ENCODE measurements around the gene GRIA4.
A peak's percentile ranks its signal among the peaks of the same experiment; 100 is the strongest.

GRIA4 gene

DNA sequence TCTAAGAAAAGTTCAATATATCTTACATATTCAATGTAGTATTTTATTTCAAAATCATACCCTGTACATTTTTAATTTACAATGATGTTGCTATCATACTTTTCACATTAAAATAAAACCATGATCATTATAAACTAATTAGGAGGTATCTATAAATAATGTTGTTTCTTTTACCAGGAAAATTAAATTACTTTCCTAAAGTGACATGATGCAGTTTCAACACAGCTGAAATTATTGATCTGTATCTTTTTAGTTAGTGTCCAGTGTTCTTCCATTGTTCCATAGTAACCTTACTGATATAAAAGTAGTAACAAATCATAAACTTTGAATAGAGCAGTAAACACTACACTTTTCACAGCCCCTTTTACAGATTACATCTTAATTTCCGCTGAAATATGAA lies 29.7 kb downstream of the GRIA4 start:
- no peak for DNase-seq

DNA sequence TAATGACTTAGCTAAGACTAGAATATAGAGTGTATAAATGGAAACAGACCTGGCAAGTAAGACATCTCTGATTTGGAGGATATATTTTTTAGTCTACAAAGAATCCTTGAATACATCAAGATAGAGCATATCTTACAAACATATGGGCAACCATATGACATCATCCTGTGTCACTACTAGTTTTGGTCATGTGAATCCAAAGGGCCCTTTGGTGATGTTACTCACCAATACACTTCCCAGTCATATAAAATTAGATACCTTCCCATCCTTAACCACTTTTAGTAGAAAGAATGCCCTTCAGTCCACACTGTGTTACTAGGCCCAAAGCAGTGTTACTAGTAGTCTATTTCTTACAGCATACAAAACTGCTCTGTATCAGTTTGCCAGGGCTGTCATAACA lies 31.6 kb downstream of the GRIA4 start:
- DNase-seq = no peak

DNA sequence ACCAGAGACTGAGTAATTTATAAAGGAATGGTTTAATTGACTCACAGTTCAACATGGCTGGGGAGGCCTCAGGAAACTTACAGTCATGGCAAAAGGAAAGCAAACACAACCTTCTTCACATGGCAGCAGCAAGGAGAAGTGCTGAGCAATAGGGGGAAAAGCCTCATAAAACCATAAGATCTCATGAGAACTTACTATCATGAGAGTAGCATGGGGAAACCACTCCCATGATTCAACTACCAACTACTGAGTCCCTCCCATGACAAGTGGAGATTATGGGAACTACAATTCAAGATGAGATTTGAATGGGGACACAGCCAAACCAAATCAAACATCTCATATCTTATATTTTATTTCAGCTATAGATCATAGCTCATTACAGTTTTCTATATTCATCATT lies 33.0 kb downstream of the GRIA4 start:
- no peak for DNase-seq

DNA sequence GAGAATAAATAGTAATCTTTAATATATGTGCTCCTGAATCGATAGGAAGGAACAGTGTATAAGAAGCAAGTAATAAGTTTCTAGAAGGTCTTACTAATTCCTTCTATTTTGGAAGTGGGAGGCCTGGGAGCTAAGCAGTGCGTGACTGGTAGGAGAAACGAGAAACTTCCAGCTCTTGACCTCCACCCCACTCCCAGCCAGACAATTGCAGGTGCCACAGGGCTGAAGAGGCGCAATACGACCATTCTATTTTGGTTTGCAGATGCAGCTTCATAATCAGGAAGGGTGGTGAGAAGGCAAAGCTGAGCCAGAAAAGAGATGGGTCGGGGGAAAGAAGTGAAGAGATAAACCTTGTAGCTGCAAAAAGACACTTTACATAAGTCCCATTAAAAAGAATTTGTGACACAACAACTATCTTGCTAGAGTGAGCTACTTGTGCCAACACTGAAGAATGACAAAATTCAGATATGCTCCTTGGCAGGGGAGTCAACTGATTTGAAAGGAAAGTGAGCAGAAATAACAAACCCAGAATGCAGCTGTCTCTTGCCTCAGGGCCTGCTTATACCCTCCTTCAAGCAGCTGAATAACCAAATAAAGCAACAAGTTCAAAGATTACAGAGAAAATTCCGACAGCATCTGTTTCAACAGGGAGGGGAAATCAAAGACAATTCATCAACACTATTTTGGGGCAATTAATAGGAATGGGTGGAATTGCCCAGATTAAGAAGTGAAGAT lies 35.1 kb downstream of the GRIA4 start:
- DNase-seq = no peak

DNA sequence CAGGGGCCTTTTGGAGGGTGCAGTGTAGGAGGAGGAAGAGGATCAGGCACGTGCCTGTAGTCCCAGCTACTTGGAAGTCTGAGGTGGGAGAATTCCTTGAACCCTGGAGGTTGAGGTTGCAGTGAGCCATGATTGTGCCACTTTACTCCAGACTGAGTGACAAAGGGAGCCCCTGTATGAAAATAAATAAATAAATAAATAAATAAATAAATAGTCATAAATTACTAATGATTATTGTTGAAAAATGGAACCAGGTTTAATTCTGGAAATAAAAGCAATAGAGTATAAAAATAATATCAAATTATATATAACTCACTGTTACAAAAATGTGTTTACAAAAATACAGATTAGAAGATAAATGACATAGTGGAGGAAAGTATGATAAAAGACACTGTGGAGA lies 37.9 kb downstream of the GRIA4 start:
- DNase-seq = no peak

DNA sequence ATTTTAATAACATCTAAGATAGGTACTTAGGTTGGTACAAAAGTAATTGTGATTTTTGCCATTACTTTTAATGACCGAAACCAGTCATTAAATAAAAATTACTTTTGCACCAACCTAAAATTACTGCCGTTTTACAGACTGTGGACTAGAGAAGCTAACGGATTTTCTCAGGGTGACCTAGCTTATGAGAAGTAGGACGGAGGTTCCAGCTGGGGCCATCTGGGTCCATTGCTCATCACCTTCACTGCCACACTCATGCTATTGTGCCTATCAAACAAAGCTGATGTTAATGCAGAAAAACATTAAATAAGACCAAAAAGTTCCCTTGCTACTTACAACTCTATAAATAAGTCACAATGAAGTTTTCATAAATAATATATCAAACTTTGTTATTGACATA lies 38.9 kb downstream of the GRIA4 start:
- DNase-seq = no peak

DNA sequence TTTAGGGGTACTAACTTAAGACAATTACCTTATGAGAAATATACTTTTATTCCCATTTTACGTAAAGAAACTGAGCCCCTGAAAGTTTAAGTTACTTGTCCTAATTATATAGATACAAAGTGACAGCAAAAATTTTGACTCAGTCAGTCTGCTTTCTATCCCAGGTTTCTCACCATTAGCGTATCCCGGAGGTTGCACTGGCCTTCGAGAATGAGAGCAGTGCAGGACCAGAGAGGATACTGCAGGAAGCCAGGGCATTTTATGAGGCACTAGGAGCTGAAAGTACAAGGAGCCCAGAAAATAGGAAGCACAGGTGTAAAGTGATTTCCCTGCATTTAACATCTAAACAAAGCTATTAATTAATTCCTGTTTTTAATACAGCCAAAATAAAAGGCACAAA lies 55.4 kb downstream of the GRIA4 start:
- DNase-seq = no peak

DNA sequence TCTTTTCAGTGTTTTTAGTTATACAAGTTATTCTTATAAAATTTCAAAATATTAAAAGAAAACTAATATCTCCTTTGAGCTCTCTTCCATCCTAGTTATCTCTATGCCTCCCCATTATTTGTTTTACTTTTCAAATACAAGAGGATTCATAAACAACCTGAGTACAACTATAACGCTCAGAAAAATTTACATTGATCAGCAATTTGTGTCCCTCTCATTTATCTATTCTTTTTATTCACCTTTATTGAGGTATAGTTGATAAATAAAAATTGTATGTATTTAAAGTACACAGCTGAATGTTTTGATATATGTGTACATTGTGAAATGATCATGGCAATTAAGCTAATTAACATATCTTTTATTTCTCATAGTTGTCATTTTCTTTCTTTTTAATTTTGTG lies 57.6 kb downstream of the GRIA4 start:
- no peak for DNase-seq

DNA sequence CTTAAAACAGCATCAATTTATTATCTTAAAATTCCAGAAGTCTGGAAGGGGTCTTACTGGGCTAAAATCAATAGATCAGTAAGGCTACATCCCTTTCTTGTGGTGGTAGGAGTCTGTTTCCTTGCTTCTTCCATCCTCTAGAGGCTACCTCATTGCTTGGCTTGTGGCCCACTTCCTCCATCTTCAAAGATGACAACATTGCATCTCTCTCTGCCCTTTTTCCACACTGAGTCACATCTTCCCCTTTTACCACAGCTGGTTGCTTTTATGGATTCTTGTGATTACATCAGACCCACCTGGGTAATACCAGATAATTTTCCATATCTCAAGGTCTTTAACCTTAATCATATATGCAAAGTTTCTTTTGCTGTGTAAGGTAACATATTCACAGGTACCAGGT lies 60.9 kb downstream of the GRIA4 start:
- DNase-seq = no peak

DNA sequence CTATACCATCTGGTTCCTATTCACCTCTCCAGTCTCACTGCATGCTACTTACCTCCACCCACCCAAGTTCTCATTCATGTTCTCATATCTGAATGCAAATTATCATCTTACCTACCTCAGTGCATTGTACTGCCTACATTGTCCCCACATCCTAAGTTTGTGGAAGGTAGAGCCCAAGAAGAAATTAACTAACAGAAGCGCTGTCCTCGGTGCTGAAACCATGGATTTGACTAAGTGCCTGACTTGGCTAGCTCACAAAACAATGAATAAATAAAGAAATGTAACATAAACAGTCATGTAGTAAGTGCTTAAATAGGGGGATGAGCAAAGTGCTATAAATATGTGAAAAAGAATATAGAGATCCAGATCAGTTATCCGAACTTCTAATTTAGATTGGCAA lies 63.2 kb downstream of the GRIA4 start:
- no peak for DNase-seq

DNA sequence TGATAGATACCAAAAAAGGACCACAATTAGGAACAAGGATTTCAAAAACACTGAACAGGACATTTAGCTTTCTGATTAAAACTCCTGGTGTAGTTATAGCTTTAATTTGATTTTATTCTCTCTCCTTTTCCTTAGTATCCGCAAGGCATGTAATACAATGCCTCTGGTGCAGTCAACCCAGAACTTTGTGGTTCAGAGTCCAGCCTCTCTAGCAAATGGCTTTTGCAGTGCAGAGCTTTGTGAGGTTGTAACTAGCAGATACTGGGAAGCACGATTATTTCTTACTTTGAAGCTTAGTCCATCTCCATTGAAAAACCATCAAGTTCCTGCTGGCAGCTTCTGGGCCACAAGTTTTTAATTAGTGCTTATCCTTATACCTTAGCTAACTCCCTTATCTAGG lies 79.8 kb downstream of the GRIA4 start:
- no peak for DNase-seq

DNA sequence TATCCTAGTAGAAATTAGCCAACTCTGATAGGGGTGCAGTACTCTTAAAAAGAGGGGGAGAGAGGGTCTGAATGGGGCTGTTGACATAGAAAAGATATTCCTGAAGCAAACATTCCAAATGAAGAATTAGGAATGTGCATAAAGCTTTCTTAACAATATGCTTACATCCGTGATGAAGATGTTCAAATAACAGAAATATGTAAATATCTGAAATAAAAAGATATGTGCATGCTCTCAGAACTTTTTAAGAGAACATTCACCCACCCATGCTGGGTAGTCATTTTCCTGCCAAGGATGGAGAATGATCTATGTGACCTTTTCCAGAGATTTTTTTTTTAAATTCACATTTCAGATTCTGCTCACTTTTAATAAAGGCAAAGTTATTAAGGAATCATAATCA lies 80.6 kb downstream of the GRIA4 start:
- DNase-seq = no peak

DNA sequence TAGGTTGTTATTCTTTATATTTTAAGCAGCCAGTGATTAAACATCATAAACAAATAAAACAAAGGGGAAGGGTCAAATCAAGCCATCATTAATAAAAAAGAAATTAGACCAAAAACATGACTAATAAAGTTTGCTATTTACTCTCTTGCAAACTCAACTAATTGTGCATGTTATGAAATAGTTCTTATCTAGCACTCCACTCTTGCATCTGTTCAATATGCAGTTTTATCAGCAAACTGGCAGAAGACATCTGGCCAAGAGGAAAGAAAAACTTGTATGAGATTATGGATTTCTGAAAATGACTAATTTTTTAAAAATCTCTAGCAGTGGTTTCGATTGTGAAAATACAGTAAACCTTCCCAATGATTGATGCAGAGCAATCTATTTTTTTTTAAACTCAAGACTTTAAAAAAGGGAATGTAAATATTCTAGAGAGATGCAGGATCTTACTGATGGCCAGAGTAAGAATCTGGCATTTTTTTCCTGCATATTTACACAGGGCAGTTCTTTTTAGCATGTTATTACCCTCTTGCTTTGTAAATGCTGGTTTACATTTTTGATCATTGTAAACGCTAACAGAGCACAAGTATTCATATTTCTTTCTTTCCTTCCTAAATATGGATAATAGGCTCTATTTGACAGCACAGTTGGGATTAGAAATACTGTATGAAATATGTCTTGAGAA lies 83.3 kb downstream of the GRIA4 start:
- DNase-seq = no peak

DNA sequence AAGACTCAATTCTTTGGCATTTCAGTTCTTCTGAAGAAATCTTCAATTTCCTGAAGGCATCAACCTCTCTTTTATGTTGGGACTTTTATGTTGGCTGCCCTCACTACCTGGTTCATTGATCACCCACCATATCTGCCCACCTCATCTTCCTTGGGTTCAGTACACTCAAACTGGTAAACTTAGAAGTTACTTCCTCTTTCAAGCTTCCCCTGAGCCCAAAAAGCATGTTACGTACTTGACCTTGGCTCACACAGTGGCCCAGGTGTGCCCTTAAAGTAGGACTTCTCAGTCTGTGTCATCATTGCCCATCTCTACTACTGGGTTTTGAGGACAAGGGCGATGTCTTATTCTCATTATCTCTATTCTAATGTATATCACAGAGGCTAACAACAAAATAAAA lies 86.1 kb downstream of the GRIA4 start:
- no peak for DNase-seq

DNA sequence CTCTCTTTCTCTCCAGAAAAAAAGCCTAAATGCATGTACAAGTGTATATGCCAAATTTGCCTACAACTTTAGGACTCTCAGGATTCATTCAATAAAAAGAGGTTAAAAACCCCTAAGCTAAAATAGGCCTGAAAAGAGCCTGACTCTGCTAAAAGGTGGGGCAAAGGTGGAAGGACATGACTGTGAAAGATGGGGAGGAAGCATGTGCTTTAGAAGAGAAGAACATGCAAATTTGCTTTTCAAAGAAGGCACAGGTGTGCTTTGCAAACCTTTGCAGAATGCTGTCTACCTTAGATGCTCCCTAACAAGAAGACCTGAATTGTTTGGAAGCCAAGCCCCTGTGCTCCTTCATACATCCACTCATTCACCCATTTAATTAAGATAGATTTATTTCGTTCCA lies 87.4 kb downstream of the GRIA4 start:
- DNase-seq = no peak

DNA sequence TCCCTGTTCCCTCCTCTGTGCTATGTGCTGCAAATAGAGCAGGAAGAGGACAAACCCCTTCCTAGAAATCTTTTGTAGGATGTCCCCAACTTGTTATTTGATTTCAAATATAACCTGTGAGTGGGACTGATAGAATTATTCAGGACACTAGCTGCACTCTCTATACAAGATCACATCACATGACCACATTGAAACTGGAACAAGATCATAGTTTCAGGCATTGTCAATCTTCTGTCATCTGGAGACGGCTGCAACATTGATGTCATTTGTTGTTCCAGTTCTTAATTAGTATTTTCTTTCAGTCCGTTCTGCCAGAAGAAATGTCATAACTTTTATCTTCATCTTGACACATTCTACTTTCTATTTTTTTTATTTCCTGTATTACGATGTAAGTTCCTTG lies 89.3 kb downstream of the GRIA4 start:
- DNase-seq = no peak

DNA sequence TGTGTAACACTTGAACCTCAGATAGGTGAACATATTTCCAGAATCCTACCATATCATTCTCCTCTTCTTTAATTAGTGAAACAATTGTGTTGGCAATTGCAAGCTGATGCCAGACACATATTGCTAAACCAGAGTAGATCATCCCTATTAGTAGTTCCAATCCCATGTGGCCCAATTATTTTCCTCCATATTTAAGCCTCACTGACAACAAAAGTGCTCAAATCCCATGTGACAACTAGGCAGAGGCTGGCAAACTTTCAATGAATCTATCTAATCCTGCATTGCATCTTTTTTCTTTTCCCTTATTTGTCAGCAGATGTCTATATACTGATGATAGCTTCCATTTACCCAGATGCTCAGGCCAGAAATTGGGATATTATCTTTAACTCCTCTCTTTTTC lies 90.4 kb downstream of the GRIA4 start:
- peak; percentile 37 for DNase-seq

DNA sequence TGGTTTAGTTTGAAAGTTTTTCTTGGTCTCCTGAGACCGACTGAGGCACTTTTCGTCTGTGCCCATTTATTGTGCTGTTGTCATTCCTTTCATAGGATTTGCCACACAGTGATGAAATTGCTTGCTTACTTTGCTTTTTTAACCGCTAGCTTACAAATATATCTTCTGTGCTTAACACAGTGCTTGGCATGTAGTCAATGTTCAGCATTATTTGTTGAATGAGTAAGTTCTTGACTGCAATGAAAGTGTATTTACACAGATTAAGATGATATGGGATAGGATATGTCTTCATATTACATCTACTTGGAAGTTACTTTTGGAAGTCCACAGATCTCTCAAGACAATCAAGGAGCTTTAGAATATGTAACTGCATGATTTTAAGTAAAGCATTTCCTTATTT lies 91.2 kb downstream of the GRIA4 start:
- no peak for DNase-seq

DNA sequence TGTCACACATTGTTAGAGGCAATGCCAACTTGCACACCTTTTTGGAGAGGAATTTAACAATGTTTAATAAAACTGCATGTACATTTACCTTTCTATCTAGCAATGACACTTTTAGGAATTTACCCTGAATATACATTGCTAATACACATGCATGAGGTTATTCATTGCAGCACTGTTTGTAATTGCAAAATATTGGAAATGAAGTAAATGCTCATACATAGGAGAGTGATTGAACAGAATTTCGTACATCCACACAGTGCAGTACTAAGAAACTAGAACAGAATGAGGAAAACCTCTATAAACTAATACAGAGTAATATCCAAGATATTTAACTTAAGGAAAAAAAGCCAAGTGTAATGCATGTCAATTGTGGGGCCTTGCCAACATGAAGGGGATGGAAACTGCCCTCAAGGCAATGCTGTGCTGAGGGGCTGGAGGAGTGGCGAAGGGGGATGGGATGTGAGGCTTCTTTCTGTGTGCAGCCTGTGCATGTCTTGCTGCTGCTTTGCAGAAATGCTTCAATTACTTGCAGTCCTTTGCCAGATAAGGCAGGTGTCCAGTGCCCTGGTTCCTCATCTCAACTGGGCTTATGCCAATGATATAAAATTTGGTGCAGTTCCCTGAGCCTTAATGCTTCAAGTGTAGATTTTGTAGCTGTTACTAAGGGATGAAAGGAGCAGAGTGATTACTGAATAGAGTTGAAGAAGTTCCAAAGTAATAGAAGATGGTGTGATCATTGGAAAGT lies 96.1 kb downstream of the GRIA4 start:
- no peak for DNase-seq

DNA sequence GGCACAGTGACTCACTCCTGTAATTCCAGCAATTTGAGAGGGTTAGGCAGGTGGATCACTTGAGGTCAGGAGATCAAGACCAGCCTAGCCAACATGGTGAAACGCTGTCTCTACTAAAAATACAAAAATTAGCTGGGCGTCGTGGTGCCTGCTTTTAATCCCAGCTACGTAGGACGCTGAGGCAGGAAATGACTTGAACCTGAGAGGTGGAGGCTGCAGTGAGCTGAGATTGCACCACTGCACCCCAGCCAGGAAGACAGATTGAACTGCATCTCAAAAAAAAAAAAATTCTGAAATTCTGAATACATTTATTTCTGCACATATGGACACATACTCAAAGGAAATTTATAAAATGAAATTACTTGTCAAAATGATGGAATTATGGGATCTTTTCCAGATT lies 103.2 kb downstream of the GRIA4 start:
- DNase-seq = no peak

DNA sequence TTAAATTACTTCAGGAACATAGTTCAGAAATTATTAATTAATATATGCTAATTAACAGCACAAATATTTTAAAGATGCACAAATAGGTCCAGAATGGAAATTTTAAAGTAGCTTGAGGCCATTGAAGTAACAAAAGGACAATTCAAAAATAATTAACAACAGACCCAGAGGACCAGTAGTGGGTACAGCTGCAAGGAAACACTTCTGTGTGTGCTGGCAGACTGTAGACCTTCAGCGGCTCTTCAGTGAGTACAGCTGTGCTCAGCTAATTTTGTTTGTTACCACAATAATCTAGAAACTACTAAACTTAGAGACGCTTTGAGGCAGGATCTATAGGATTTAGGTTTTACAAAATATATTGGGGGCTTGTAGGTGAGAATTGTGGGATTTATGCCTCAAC lies 103.8 kb downstream of the GRIA4 start:
- DNase-seq = no peak

DNA sequence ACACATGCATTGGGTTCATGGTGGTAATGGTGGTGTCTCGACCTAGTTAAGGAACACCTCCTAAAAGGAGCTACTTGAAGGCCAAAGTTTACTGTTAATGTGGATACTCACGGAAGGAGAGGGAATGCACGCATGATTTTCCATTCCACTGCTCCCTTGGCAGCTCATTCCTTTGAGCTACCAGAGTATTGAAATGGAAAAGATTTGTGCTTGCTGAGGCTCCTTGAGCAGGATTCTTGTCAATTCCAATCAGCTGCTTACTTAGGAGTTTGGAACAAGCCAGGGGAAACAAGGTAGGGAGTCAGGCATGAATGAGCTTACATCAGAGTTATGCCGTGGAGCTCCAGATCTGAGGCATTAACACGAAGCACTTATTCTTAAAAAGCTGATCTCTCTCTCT lies 108.8 kb downstream of the GRIA4 start:
- DNase-seq = no peak

DNA sequence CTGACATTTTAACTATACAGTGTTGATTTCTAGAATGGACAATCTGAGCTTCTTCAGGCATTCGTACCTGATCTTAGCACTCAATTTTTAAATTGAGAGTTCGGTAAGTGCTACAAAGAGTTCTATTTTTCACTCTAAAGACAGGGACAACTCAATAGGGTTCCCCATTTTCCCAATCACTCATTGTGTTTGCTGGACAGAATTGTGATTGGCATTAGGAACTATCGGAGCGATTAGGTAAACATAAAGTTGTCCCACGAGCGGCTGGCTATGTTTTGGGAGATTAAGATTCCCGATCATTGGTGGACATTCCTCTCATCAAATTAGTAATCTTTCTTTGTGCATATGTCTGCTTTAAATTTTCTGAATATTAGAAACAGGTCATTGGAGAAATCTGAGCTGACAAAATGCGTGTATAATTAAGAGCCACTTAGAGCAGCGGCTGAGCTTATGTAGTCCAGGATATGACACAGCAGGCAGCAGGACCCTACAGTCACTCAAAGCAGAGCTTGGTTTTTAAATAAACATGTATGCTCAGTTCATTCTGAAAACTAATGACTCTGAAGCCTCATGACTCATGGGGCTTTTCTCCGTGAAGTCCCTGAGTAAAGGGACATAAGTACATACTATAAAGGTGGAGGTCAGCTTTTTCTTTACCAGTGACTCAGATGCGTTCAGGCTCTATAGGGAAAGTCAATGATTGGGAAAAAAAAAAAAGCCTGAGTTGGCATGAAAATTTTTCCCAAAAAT lies 109.4 kb downstream of the GRIA4 start:
- DNase-seq = no peak

DNA sequence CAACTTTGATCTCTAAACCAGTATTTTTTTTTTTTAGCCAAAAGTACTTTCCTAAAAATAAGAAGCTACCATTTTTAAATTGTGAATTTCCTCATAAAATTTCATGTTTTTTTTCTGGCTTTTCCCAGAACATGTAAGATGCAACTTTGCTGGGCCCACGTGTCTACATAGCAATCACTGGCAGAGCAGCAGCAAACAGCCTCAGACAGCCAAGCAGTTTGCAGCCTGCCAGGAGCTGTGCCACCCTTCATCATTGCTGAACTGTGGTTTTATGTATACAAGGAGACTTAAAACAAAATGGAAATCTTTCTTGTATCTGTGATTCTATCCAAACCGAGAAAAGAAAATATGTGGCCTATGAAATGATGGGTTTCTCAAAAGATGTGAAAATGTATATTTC lies 110.2 kb downstream of the GRIA4 start:
- DNase-seq = no peak
